GM19043 (cell line): Measurements from ENCODE around the gene BFSP1.

Source experiments
- ATAC-seq: cut with Tn5 transposase; IDR thresholded peaks from one replicate; pipeline ENCODE4 v1.9.1; 2021; ENCODE audit warnings: low read depth; ENCODE audit not compliant: unreplicated experiment

Gene BFSP1

DNA sequence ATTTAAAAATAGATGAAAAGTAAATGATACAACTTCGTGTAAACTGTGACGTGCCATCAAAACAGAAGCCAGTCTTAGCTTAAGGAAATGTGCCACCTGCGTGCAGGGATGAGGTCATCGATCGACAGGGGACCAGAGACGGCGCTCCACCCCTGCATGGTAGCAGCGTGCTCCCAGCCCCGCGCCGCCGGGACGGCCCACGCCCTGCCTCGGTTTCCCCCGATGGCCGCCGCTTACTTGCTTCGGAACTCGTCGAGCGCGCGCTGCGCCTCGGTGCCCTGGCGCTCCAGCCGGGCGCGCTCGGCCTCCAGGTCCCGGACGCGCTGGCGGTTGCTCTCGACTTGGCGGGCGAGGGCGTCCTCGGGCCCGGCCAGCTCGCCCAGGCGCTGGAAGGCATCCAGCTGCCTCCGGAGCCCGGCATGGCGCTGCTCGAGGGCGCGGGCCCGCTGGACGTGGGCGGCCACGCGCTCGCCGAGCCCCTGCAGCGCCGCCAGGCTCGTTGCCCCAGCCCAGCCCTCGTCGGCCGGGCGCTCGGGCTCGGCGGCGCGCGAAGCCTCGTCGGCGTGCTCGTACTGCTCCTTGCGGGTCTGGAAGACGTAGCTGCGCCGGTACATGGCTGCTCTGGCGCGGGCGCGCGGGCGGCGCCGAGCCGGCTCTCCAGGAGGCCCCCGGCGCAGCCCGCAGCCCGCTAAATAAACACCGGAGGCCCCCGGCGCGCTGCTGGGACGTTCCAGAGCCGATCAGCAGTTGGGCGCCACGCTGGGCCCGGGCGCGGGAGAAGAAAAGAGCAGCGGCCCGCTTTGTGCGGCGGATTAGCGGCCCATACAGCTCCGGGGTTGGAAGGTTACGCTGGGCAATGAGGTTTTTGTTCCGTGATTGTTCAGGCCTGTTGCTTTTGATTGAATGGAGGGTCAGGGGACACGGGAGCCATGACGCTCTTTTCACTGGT is at the start of gene BFSP1:
Gene BFSP1, minus strand, starts transcription at position 664 of the 949 bp plus-strand sequence. Its CDS starts 50 bp downstream, at position 614.
- ATAC-seq = no peak

DNA sequence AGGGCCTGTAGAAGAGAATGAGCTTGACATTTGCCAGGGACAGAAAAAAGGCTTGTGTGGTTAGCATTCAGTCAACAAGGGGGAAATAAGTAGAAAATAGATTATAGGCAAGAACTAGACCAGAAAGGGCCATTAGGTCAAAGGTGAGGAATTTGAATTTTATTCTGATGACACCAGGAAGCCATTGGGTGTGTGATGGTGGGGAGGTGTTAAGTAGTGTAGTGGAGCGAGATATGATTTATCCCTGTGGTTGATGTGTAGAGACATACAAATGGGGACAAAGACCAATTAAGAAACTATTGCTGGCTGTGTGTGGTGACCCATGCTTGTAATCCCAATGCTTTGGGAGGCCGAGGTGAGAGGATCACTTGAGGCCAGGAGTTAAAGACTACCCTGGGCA is 49.7 kb upstream of the BFSP1 start:
- no peak for ATAC-seq

DNA sequence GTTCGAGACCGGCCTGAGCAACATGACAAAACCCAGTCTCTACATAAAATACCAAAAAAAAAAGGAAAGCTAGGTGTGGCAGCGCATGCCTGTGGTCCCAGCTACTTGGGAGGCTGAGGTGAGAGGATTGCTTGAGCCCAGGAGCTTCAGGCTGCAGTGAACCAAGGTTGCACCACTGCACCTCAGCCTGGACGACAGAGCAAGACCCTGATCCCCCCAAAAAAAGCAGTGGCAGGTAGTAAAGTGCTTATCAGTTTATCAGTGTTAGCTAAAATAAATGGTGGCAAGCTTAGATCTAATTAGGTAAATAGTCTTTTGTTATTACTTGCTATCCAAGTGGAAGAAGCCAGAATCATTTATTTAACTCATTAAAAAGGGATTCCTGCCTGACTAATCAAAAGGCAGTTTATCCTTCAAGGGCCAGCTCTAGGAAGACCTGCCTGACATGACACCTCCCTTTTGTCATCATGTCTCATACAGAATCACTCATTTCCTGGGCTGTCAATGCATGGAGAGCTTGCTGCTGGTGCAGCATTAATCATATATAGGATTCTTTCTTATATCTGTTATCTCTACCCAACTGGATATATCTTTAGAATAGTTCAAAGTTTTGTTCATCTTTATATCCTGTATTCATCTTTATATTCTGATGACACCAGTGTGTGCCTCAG is 48.3 kb upstream of the BFSP1 start:
- no peak for ATAC-seq

DNA sequence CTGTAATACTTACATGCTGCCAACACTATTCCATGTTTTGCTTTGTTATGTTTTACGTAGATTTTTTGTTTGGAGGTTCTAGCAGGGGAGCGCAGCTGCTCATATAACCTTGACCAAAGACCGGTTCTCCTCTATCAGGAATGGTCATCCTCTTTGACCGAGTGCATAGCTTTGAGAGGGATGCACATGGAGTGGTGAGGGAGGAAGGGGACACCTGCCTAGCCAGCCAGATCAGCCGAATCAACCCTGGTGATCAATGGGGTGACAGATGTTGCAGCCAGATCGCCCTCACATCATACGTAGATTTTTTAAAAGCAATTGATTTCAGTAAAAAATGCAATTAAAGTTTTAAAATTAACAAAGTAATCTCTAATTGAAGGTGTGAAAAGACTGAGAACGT is 45.0 kb upstream of the BFSP1 start:
- no peak for ATAC-seq

DNA sequence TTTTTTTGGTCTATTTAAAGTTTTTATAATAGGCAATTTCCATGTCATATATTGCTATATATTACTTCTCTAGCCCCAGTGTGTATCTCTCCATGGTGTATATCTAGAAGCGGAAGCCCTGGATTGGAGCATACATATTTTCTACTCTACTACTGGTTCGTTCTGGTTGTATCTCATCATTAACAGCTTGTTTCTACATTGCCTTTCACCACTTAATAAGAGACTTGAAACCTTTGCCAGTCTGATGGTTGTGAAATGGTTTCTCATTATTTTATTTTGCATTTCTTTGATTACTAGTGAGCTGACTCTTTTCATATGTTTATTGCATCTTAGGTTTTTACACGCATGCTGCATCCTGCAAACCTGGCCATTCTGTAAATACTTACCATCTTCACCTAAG is 42.3 kb upstream of the BFSP1 start:
- ATAC-seq = no peak

DNA sequence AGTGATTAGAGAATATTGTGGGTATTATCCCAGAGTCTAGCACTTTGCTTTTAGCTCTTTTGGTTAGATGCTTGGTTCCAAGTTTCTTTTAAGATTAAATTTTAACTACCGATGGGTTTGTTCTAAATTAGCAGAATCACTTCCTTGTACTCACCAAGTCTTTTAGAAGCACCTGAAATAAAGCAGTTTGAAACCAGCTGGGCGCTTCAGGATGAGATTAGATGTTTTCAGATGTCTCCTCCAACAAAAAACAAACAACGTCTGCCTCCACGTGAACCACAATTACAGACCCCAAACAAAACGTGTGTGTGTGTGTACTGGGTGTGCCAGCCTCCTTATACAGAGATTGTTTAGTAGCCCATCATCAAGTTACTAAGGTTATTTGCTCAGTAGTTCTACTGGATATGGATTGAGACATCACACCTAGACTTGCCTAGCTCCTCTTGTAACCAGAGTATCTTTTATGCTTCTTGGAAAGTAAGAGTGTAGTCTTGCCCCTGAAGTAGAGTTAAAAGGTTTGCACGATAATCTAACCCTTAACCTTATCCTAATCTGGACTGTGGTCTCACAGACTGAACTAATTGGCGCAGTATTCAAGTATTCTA is 41.0 kb upstream of the BFSP1 start:
- no peak for ATAC-seq

DNA sequence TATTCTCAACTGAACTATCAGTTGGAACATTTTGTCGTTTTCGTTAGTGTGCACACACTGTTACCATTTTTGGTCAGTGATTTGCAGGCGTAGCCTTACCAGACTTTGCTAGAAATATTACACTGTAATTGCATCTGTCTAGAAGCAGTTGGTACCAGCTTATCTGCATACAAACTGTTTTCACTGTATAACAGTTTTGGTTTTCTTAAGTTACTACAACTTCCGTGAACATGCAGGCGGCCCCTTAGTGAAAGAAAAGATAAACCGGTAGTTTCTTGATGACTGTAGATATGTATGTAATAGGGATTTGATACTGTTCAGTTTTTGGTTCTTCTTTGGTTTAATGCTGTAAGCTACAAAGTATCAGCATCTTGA is 40.0 kb upstream of the BFSP1 start:
- no peak for ATAC-seq

DNA sequence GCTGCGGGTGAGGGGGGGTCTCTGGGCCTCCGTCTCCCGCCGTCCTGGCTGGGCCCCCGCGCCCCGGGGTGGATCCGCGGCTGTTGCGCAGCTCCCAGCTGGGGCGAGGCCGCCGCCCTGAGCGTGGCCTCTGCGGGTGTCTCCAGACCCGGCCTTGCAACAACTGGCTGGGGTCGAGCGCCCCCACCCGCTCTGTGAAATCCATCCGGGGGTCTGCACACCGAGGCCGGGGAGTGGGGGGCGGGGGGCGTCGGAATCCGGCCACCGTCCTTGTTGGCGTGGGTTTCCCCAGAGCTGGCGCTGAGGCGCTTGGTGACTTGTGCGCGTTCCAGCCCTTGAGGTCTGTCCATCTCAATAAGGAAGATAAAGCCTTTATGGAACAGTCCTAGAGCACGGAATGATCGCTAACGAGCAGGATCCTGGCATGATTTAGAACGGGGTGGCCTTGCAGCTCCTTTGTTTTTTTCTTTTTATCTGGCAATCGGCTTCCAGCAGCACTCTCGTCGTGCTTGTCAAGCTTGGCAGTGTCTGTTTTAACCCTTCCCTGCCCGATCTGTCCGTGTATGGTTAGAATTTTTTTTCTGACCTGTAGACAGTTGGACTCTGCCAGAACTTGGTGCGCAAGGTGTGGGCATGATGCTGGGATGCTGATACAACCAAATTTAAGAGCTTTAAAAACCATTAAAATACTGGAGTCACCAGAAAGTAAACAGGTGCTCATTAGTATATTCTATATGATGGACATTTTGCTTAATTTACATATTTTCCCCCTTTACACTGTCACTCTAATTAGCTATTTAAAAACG is 39.4 kb upstream of the BFSP1 start:
- no peak for ATAC-seq

DNA sequence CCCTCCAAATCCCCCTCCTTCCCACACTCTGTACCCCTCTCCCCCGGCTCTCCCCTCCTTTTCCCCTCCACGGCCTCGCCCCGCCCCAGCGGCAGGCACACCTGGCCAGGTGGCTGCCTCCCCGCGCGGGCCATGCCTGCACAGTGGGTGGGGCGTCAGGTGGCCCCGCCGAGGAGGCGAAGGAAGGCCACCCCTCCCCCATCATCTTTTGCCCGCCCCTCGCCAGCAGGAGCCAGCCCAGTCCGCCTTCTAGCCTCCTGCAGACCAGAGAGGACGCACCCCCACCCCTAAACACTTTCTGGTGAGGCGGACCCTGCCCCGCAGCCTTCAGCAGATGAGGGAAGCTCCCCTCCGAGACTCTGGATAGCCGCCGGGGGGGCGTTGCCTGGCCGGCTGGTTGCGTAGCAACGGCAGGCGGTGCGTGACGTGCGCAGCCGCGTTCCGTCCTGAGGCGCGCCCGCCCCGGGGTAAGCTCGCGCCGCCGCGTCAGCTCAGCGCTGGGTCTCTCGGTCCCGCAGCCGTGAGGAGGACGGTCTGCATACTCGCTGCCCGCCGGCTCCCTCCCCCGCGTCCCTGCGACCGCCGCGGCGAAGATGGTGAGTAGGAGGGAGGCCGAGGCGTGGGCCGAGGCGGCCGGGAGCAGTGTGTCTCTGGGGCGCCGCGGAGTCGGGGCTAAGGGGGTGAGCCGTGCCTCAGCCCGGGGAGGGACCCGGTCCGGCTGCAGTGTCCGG is 38.6 kb upstream of the BFSP1 start, which contains the start of gene DSTN:
Gene DSTN, plus strand, starts transcription at position 460 of the 731 bp plus-strand sequence. Its CDS starts 134 bp downstream, at position 594.
- peak; percentile 89 for ATAC-seq

DNA sequence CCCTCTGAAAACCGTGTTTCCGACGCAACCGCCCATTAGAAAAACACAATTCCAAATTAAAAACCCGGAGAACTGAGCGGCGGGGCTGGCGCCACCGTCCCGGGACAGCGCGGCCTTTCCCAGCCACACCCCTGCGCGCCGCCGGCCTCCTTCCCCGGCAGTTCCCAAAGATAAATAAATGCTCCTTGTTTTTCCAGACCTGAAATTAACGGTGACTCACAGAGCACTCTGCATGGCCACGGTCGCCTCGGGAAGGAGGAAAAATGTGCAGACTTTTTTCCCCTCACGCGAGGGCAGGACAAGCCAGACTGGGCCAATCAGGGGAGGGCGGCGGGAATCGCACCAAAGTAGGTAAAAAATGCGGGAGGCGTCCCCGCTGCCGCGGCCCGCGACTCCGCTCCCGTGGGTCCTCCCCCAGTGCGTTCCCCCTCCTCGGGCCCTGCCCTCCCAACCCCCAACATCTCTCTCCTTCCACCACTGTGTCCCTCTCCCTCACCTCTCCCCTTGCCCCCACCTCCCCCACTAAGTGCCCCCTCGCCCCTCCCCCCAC is 37.9 kb upstream of the BFSP1 start:
- ATAC-seq = no peak

DNA sequence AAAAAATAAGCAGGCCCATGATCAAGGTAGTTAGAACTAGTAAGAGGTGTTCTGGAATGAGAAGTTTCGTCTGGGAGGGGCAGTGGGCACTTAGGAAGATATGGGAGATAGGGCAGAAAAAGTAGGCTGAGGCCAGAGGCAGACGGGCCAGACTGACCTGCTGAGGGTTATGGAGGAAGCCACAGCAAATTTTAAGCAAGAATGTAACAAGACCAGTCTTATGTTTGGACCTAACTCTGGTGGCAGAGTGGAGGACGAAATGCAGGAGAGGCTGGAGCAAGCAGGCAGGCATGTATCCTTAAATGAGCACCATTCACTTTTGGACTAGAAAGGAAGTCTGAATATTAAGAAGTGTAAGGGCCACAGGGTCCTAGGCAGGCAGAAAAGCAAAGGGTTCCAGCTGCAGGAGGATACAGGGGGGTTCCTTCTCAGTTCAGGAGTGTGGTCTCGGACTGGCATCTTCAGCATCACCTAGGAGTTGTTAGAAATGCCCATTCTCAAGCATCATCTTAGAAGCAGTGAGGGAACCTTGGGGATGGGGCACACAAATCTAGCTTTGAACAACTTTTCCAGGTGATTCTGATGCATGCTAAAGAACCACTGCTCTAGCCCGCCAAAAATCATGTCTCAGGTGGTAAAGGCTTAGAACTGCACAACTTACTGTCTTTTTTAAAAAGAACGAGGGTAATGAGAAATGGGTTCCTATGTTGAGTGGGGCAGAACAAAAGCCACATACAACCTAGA is 37.0 kb upstream of the BFSP1 start:
- no peak for ATAC-seq

DNA sequence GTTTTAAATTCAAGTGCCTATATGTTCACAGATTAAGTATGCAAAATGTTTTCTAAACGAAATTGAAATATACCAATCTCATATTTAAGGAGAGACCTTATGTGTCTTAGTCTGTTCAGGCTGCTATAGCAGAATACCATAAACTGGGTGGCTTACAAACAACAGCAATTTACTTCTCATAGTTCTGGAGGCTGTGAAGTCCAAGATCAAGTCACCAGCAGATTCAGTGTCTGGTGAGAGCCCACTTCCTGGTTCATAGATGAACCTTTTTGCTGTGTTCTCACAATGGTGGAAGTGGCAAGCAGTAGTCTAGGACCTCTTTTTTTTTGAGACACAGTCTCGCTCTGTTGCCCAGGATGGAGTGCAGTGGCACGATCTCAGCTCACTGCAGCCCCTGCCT is 35.2 kb upstream of the BFSP1 start:
- no peak for ATAC-seq

DNA sequence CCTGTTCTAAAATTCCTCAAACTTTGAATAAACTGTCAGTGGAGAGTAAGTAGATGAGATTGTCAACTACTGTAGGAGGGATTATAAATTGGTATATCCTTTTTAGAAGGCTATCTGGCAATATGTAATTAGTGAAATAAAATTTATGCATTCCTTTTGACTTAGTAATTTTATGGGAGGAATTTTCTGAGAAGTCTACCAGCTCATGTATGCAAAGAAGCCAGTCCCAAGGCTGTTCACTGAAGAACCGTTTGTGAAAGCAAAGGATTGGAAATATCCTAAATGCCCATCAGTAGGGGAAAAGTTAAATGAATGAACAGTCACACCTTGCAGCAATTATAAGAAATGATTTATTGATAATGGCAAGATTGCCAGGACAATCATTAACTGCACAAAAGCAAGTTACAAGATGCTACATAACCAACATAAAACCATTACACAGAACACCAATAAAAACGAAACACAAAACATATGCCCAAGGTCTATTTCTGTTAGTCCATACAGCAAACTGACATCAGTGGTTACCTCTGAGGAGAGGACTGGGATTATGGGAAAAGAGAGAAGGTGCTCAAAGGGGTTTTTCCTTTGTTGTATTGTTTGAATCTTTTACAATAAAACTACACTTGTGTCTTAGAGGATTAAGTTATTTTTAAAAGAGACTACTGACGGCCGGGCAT is 34.1 kb upstream of the BFSP1 start:
- ATAC-seq = no peak

DNA sequence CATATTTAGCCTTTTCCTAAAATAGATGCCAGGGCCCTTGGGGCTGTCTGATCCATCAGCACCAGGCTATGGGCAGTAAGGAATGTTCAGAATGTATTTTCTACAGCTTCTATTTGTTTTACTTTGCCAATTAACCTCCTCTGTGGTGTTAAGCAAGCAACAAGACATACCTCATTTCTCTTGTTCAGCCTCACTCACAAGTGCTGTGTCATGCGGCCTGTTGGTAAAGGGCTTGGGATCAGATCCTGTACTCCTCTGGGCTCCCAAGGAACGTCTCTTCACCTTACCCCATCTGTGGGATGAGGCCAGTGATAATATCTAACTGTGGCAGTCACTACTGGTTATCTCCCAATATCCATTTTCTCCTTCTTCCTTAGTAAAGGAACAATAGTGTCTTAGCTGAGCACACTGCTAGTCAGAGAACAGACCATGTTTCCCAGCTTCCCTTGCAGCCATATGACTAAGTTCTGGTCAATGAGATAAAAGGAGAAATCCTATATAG is 31.7 kb upstream of the BFSP1 start:
- no peak for ATAC-seq

DNA sequence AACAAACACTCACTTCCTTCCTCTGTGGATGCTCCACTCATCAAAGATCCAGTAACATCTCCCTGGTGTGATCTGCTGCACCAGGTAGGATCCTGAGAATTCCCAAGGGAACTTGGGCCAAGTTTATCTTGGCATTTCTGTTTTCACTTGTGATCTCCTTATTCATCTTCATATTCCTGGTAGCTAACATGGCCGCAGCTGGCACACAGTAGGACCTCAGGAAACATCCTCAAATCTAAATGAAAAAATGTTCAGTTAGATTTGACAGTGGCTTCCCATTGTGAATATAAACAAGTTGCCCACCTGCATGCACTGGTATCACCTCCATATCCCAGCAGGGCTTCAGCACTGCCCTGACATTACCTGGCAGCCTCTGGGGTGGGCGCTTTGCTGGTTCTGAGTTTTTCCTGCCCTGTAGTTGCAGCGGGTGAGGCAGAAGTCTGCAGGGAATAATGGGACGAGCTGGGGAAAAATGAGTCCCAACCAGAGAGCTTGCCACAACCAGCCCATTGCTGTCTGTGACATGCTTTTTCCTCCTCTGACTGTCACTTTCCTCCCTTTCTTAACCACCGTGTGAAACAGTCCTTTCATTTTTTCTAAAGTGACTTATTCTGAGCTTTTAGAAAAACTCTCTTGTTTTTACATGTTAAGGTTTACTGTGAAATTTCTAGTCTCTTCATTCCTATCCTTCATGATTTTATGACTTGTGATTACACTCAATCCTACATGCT is 29.3 kb upstream of the BFSP1 start:
- no peak for ATAC-seq

DNA sequence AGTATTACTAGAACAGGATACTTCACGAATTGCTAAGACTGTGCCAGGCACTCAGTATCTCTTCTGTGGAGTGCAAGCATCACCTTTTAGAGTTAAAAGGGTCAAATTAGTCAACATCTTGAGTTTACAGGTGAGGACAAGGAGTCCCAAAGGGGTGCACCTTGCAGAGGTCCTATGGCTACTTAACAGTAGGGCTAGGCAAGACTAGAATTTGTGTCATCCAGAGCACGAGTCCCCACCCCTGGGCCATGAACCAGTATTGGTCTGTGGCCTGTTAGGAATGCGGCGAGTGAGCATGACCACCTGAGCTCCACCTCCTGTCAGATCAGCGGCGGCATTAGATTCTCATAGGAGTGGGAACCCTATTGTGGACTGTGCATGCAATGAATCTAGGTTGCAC is 28.2 kb upstream of the BFSP1 start:
- ATAC-seq = no peak

DNA sequence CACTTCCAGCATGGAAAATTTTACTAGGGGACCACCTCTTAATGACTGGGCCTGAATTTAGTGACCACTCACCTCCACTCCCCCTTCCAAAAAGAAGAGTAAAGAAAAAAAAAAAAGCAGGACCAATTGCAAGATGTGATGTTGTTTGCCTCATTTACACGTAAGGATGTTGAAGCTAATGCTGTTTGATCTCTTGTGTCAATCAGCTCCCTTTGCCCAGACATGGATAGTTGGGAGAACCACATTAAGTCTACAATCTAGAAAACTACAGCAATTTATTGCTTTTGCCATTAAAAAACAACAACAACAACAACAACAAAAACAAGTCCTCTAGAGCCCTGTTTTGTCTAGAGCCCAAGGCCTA is 27.7 kb upstream of the BFSP1 start:
- no peak for ATAC-seq
